HepG2 (cell line): Measurements from ENCODE around the gene STX5. TPM values are rescaled to one million over a fixed set of nuclear protein-coding genes. Genes with fewer than 3 reads are reported as not detected.
A peak's percentile ranks its signal among the peaks of the same experiment; 100 is the strongest.

Experiments
- CBFB ChIP-seq: sonication (generic); formaldehyde crosslinking; IDR thresholded peaks from 2 replicates; pipeline ENCODE4 v1.4.0; 2020; ENCODE audit warnings: missing genetic modification reagents
- CHD2 ChIP-seq: IDR thresholded peaks from 2 replicates; pipeline ENCODE4 v1.6.1; 2011; ENCODE audit warnings: low read depth, low read length, improper control_type of control experiment
- MIXL1 ChIP-seq: IDR thresholded peaks from 2 replicates; pipeline ENCODE4 v1.6.1; 2016
- NR2F2 ChIP-seq: IDR thresholded peaks from 2 replicates; pipeline ENCODE4 v1.6.1; 2012; ENCODE audit warnings: low read depth, inconsistent platforms, borderline replicate concordance
- ONECUT2 ChIP-seq: sonication (generic); formaldehyde crosslinking; IDR thresholded peaks from 2 replicates; pipeline ENCODE4 v1.4.0; 2020; ENCODE audit warnings: missing genetic modification reagents
- POLR2AphosphoS2 ChIP-seq: IDR thresholded peaks from 2 replicates; pipeline ENCODE4 v1.6.1; 2011; ENCODE audit warnings: low read depth, low read length, improper control_type of control experiment
- SKI ChIP-seq: fragments of 450-650 bp; IDR thresholded peaks from one replicate; pipeline ENCODE4 v1.6.1; 2018; ENCODE audit warnings: mild to moderate bottlenecking; ENCODE audit not compliant: partially characterized antibody
- SOX13 ChIP-seq, 3 experiments: fragments of 450-650 bp in 1 of 3; sonication (generic) in 1 of 3; formaldehyde crosslinking in 1 of 3; IDR thresholded peaks in 2 of 3; conservative IDR thresholded peaks in 1 of 3; 2 replicates each; pipeline versions ENCODE4 v1.5.0 to v1.6.1; 2016 to 2020; ENCODE audit warnings: antibody characterized with exemption in 1 of 3, mild to moderate bottlenecking in 1 of 3, missing compliant biosample characterization in 1 of 3, missing genetic modification reagents in 1 of 3, moderate library complexity in 1 of 3
- SOX6 ChIP-seq, 2 experiments: fragments of 450-650 bp in 1 of 2; sonication (generic) in 1 of 2; formaldehyde crosslinking in 1 of 2; IDR thresholded peaks; 2 replicates each; pipeline versions ENCODE4 v1.4.0 to v1.6.1; 2017 to 2020; ENCODE audit warnings: antibody characterized with exemption in 1 of 2, mild to moderate bottlenecking in 1 of 2, missing genetic modification reagents in 1 of 2
- SP140L ChIP-seq: sonication (generic); formaldehyde crosslinking; IDR thresholded peaks from 2 replicates; pipeline ENCODE4 v1.4.0; 2020; ENCODE audit warnings: missing genetic modification reagents, borderline replicate concordance
- STAT5B ChIP-seq: sonication (generic); formaldehyde crosslinking; IDR thresholded peaks from 2 replicates; pipeline ENCODE4 v1.4.0; 2020; ENCODE audit warnings: missing genetic modification reagents
- ZEB1 ChIP-seq: IDR thresholded peaks from 2 replicates; pipeline ENCODE4 v1.6.1; 2012; ENCODE audit warnings: mild to moderate bottlenecking, low read depth, inconsistent platforms; ENCODE audit not compliant: insufficient replicate concordance
- ZNF7 ChIP-seq: IDR thresholded peaks from 2 replicates; pipeline ENCODE4 v1.6.1; 2016; ENCODE audit warnings: missing biosample characterization, missing genetic modification reagents
- ZNF746 ChIP-seq: sonication (generic); formaldehyde crosslinking; IDR thresholded peaks from 2 replicates; pipeline ENCODE4 v1.8.0; 2022; ENCODE audit warnings: mild to moderate bottlenecking, missing genetic modification reagents
- ZNF782 ChIP-seq: sonication (generic); formaldehyde crosslinking; IDR thresholded peaks from 2 replicates; pipeline ENCODE4 v1.4.0; 2020; ENCODE audit warnings: missing genetic modification reagents, mild to moderate bottlenecking, borderline replicate concordance
- ZNF883 ChIP-seq: sonication (generic); formaldehyde crosslinking; IDR thresholded peaks from 2 replicates; pipeline ENCODE4 v1.5.1; 2020; ENCODE audit warnings: mild to moderate bottlenecking, missing genetic modification reagents; ENCODE audit errors: not compliant biosample characterization
- polyA plus RNA-seq, 8 experiments: library from polyadenylated mRNA; depleted of rRNA in 3 of 8; stranded (reverse) in 7 of 8; unstranded in 1 of 8; fragments of >200 nt; fragmentation: Illumina TruSeq in 4 of 8; extraction: Trizol in 4 of 8; gene quantifications; 2 replicates each; pipeline versions ENCODE4 v1.2.1 to v1.2.3, GENCODE V29; 2011 to 2016; ENCODE audit warnings: low read depth in 4 of 8, missing spikeins in 1 of 8, mixed read lengths in 1 of 8; ENCODE audit not compliant: insufficient read depth in 1 of 8
- total RNA-seq, 5 experiments: library from RNA; depleted of rRNA; stranded (reverse); fragments of >200 nt; fragmentation: Illumina TruSeq; extraction: Trizol; gene quantifications; 2 replicates each; pipeline ENCODE4 v1.2.3, GENCODE V29; 2016; ENCODE audit warnings: low read depth in 1 of 5
- TF ChIP-seq, protein P1 (sequence below): IDR thresholded peaks from 2 replicates; pipeline ENCODE4 v1.6.1; 2016; ENCODE audit warnings: low read depth, missing genetic modification reagents, missing compliant biosample characterization
- TF ChIP-seq, protein P2 (sequence below): IDR thresholded peaks from 2 replicates; pipeline ENCODE4 v1.6.1; 2016; ENCODE audit warnings: missing genetic modification reagents, missing compliant biosample characterization
- TF ChIP-seq, protein P3 (sequence below): sonication (generic); formaldehyde crosslinking; IDR thresholded peaks from 2 replicates; pipeline ENCODE4 v1.5.0; 2020; ENCODE audit warnings: missing genetic modification reagents

Gene STX5
- total and polyA plus RNA-seq, 2 of the 13 experiments (the other 11 are each of a cell fraction or from before 2014, with no cell fraction given), result 26.9 to 30.0 TPM

DNA sequence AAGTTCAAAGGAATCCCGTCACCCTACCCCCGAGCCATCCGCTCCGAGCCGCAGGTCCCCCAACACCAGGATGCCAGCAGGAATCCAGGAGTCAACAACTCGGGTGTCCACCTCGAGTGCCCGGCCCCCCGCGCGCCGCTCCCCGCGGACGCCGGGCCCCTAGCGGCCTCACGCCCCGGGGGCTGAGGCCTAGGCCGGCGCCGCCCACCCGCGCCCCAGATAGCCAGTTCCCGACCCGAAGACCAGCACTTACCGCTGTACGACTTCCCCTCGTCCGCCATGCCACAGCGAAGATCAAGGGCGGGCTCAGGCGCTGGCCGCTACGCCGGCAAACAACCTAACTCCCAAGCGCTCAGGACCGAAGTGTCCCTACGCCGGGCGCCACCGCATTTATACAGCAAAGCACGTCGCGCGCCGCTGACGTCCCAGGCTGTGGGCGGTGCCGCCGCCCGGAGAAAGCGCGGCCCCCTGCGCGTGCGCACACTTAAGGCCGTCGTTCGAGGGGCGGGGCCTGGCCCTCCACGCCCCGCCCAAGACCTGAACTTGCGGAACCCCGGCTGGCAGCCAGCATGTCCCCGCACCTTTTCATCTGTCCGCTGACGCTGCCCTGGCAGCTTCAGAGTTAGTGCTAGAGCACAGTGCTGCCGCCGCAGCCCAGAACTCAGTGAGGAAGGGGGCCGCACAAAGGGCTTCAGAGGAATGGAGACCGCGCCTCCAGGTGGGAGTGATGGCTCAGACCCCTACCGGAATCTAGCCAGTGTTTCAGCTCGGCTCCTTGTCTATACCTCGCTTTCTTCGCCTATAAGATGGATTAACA is 26.6 kb downstream of the STX5 start, which contains the start of gene NXF1 (continued):
- TF ChIP-seq, protein P1, sequence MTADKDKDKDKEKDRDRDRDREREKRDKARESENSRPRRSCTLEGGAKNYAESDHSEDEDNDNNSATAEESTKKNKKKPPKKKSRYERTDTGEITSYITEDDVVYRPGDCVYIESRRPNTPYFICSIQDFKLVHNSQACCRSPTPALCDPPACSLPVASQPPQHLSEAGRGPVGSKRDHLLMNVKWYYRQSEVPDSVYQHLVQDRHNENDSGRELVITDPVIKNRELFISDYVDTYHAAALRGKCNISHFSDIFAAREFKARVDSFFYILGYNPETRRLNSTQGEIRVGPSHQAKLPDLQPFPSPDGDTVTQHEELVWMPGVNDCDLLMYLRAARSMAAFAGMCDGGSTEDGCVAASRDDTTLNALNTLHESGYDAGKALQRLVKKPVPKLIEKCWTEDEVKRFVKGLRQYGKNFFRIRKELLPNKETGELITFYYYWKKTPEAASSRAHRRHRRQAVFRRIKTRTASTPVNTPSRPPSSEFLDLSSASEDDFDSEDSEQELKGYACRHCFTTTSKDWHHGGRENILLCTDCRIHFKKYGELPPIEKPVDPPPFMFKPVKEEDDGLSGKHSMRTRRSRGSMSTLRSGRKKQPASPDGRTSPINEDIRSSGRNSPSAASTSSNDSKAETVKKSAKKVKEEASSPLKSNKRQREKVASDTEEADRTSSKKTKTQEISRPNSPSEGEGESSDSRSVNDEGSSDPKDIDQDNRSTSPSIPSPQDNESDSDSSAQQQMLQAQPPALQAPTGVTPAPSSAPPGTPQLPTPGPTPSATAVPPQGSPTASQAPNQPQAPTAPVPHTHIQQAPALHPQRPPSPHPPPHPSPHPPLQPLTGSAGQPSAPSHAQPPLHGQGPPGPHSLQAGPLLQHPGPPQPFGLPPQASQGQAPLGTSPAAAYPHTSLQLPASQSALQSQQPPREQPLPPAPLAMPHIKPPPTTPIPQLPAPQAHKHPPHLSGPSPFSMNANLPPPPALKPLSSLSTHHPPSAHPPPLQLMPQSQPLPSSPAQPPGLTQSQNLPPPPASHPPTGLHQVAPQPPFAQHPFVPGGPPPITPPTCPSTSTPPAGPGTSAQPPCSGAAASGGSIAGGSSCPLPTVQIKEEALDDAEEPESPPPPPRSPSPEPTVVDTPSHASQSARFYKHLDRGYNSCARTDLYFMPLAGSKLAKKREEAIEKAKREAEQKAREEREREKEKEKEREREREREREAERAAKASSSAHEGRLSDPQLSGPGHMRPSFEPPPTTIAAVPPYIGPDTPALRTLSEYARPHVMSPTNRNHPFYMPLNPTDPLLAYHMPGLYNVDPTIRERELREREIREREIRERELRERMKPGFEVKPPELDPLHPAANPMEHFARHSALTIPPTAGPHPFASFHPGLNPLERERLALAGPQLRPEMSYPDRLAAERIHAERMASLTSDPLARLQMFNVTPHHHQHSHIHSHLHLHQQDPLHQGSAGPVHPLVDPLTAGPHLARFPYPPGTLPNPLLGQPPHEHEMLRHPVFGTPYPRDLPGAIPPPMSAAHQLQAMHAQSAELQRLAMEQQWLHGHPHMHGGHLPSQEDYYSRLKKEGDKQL (CRISPR knock-in tag), result 0 out of 2 replicates have a peak, but pooled peaks have one; percentile 33
- TF ChIP-seq SKI (peak; percentile 38), ZNF746 (CRISPR knock-in tag) (peak; percentile 78; the same call in 1 of the 2 replicates), CBFB (CRISPR knock-in tag) (peak; percentile 87), ZNF782 (CRISPR knock-in tag) (peak; percentile 87; the same call in 1 of the 2 replicates), STAT5B (CRISPR knock-in tag) (0 out of 2 replicates have a peak, but pooled peaks have one; percentile 73), NR2F2 (peak; percentile 55; the same call in 1 of the 2 replicates), CHD2 (peak; percentile 58; the same call in 1 of the 2 replicates), ZNF883 (peak; percentile 93), MIXL1 (CRISPR knock-in tag) (peak; percentile 66; the same call in 1 of the 2 replicates), ZEB1 (no peak), SOX6 (IDR thresholded peaks at IDR 0.05) (no peak), SOX6 (CRISPR knock-in tag; IDR thresholded peaks at IDR 0.05) (peak; percentile 54), POLR2AphosphoS2 (peak; percentile 96), SP140L (CRISPR knock-in tag) (0 out of 2 replicates have a peak, but pooled peaks have one; percentile 72), ONECUT2 (no peak; the same call in 1 of the 2 replicates), ZNF7 (CRISPR knock-in tag) (0 out of 2 replicates have a peak, but pooled peaks have one; percentile 29), SOX13 (IDR thresholded peaks at IDR 0.05) (peak; percentile 62; the same call in 1 of the 2 replicates), SOX13 (CRISPR knock-in tag; conservative IDR thresholded peaks at IDR 0.05 in 1 of 2, IDR thresholded peaks at IDR 0.05 in 1 of 2) (peak in 1 of 2 experiments; percentile 59; a peak in 2 of 4 replicates)
- TF ChIP-seq, protein P2, sequence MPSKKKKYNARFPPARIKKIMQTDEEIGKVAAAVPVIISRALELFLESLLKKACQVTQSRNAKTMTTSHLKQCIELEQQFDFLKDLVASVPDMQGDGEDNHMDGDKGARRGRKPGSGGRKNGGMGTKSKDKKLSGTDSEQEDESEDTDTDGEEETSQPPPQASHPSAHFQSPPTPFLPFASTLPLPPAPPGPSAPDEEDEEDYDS (CRISPR knock-in tag), result peak; percentile 100
- TF ChIP-seq, protein P3, sequence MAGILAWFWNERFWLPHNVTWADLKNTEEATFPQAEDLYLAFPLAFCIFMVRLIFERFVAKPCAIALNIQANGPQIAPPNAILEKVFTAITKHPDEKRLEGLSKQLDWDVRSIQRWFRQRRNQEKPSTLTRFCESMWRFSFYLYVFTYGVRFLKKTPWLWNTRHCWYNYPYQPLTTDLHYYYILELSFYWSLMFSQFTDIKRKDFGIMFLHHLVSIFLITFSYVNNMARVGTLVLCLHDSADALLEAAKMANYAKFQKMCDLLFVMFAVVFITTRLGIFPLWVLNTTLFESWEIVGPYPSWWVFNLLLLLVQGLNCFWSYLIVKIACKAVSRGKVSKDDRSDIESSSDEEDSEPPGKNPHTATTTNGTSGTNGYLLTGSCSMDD (CRISPR knock-in tag), result no peak
